ENCODE data around the gene ZFAND2A.

DNA sequence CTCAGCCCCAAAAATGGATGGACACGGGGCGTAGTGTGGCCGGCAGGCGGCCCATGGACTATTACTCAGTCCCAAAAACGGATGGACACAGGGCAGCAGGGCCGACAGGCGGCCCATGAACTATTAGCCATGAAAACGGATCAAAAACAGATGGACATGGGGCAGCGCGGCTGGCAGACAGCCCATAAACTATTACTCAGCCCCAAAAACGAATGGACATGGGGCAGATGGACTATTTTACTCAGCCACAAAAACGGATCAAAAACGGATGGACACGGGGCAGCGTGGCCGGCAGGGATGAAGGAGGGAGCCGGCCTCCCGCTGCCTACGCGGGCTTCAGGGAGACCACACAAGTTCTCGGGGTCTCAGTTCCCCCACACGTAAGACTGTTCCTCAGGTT is 39.2 kb downstream of the ZFAND2A start:
- TF ChIP-seq, protein P1, sequence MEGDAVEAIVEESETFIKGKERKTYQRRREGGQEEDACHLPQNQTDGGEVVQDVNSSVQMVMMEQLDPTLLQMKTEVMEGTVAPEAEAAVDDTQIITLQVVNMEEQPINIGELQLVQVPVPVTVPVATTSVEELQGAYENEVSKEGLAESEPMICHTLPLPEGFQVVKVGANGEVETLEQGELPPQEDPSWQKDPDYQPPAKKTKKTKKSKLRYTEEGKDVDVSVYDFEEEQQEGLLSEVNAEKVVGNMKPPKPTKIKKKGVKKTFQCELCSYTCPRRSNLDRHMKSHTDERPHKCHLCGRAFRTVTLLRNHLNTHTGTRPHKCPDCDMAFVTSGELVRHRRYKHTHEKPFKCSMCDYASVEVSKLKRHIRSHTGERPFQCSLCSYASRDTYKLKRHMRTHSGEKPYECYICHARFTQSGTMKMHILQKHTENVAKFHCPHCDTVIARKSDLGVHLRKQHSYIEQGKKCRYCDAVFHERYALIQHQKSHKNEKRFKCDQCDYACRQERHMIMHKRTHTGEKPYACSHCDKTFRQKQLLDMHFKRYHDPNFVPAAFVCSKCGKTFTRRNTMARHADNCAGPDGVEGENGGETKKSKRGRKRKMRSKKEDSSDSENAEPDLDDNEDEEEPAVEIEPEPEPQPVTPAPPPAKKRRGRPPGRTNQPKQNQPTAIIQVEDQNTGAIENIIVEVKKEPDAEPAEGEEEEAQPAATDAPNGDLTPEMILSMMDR (IDR thresholded peaks at IDR 0.05) = no peak
- TF ChIP-seq POLR2A (IDR thresholded peaks at IDR 0.05) = no peak

Measured in thyroid gland (tissue), 4 donors.